Thoracic aorta (tissue), 2 donors: Measurements from ENCODE around the gene TM4SF1. TPM values are rescaled to one million over a fixed set of nuclear protein-coding genes. Genes with fewer than 3 reads are reported as not detected.

ENCODE experiments used
- ATAC-seq: fragments of 150-250 bp; one replicate; pipeline ENCODE4 v1.8.0; 2017; ENCODE audit warnings: low read depth; ENCODE audit not compliant: insufficient number of reproducible peaks, low FRiP score
- DNase-seq: peaks from one replicate; pipeline ENCODE4 v3.0.0-alpha.2; 2020; ENCODE audit warnings: low spot score
- H3K27ac ChIP-seq, 2 donors: fragments of 200-600 bp; sonication (generic); 1 replicate in 1 of 2; 2 replicates in 1 of 2; pipeline ENCODE4 v1.5.1; 2016; ENCODE audit warnings: mild to moderate bottlenecking in 2 of 2, moderate library complexity in 2 of 2
- H3K27me3 ChIP-seq: fragments of 200-600 bp; sonication (generic); replicated peaks from 2 replicates; pipeline ENCODE4 v1.6.0; 2016; ENCODE audit warnings: mild to moderate bottlenecking; ENCODE audit not compliant: insufficient read depth
- H3K36me3 ChIP-seq: fragments of 200-600 bp; sonication (generic); one replicate; pipeline ENCODE4 v1.5.1; 2016
- H3K4me1 ChIP-seq, 2 donors: fragments of 200-600 bp; sonication (generic); 1 replicate in 1 of 2; 2 replicates in 1 of 2; pipeline versions ENCODE4 v1.5.1 to v1.6.0; 2016; ENCODE audit warnings: low read depth in 2 of 2, mild to moderate bottlenecking in 1 of 2; ENCODE audit not compliant: control insufficient read depth in 1 of 2
- H3K4me3 ChIP-seq: fragments of 200-600 bp; sonication (generic); 2 replicates; pipeline ENCODE4 v1.5.1; 2016; ENCODE audit warnings: mild to moderate bottlenecking
- H3K9me3 ChIP-seq: fragments of 200-600 bp; sonication (generic); 2 replicates; pipeline ENCODE4 v1.5.1; 2016
- total RNA-seq, 2 donors: library from RNA; depleted of rRNA; stranded (reverse); fragments of >200 nt; gene quantifications; one replicate each; pipeline versions ENCODE4 v1.1.0 to v1.2.3, GENCODE V29; 2016
- TF ChIP-seq, protein P1 (sequence below): fragments of 200-600 bp; sonication (generic); IDR thresholded peaks from one replicate; pipeline ENCODE4 v1.5.1; 2019; ENCODE audit warnings: antibody characterized with exemption

TM4SF1 gene
- total RNA-seq, 2 donors from 2014 or later = 227 to 342 TPM

DNA sequence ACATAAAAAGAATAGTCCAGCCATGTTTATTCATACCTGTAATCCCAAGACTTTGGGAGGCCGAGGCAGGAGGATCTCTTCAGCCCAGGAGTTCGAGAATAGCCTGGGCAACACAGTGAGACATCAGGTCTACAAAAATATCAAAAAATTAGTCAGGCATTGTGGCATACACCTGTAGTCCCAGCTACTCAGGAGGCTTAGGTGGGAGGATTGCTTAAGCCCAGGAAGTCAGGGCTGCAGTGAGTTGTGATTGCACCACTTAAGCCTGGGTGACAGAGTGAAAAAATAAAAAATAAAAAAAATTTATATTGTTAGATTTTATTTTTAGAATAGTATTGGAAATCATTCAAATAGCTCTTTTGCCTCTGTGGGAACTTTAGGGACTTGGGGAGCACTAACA is 12.8 kb upstream of the TM4SF1 start:
- ATAC-seq (no peak), DNase-seq (no peak)

DNA sequence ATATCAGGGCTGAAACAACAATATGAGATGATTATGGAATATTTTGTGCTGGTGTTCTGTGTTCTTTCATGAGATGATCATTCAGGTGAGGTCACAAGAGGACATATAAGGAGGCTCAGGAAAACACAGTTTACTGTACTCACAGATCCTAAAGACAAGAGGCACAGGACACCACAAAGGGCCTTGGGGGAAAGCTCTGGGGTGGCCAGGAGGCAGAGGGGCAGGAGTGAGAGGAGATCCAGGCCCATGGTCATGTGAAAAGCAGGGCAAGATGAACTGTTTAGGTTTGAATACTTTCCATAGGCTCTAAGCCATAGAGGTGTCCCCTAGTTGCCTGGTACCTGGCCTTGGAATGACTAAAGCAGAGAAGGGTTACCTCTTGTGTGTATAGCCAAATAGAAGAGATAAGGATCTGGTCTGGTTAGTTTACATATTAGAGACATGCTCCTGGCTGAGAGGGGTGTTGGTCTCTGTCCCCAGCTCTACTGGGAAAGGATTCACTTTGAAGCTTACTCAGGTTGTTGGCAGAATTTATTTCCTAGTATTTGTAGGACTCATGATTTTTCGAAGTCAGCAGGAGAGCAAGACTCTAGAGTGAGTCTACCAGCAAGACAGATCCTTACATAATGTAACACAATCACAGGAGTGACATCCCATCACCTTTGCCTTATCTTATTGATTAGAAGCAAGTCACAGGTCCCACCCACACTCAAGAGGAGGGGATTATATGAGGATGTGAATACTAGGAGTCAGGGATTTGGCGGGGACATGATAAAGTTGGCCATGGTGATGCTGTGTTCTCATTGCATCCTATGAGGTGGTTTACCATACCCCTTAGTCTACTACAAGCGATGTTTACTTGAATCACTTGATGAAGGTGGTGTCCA is 11.3 kb upstream of the TM4SF1 start:
- TF ChIP-seq, protein P1, sequence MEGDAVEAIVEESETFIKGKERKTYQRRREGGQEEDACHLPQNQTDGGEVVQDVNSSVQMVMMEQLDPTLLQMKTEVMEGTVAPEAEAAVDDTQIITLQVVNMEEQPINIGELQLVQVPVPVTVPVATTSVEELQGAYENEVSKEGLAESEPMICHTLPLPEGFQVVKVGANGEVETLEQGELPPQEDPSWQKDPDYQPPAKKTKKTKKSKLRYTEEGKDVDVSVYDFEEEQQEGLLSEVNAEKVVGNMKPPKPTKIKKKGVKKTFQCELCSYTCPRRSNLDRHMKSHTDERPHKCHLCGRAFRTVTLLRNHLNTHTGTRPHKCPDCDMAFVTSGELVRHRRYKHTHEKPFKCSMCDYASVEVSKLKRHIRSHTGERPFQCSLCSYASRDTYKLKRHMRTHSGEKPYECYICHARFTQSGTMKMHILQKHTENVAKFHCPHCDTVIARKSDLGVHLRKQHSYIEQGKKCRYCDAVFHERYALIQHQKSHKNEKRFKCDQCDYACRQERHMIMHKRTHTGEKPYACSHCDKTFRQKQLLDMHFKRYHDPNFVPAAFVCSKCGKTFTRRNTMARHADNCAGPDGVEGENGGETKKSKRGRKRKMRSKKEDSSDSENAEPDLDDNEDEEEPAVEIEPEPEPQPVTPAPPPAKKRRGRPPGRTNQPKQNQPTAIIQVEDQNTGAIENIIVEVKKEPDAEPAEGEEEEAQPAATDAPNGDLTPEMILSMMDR = no peak
- no peaks in the 10 kb centered on the region for H3K27me3 ChIP-seq
- H3K36me3 ChIP-seq = no peaks in the 10 kb centered on the region
- H3K4me1 ChIP-seq = peaks cover 13 to 35% of the 10 kb centered on the region in 2 donors
- DNase-seq = no peak
- H3K4me3 ChIP-seq = no peak overlapping the region
- no peak overlapping the region for H3K27ac ChIP-seq
- ATAC-seq = no peak
- no peaks in the 10 kb centered on the region for H3K9me3 ChIP-seq

More for the DNA sequence above, 12.8 kb upstream of the TM4SF1 start:
- H3K9me3 ChIP-seq = no peaks in the 10 kb centered on the region
- peaks cover 21 to 40% of the 10 kb centered on the region in 2 donors for H3K4me1 ChIP-seq
- TF ChIP-seq, protein P1 = no peak
- H3K27ac ChIP-seq = no peak overlapping the region
- no peak overlapping the region for H3K4me3 ChIP-seq
- H3K36me3 ChIP-seq = no peaks in the 10 kb centered on the region
- no peaks in the 10 kb centered on the region for H3K27me3 ChIP-seq

- H3K36me3 ChIP-seq = no peaks in the 10 kb centered on the region
- no peaks in the 10 kb centered on the region for H3K27me3 ChIP-seq
- no peak overlapping the region for H3K27ac ChIP-seq
- no peak for DNase-seq
- H3K4me1 ChIP-seq = peaks cover 13 to 31% of the 10 kb centered on the region in 2 donors
- no peaks in the 10 kb centered on the region for H3K9me3 ChIP-seq
- TF ChIP-seq, protein P1 = no peak
- ATAC-seq = no peak
- H3K4me3 ChIP-seq = no peak overlapping the region
Measured at GRCh38 chr3:149388001-149388440, 10.6 kb upstream of the TM4SF1 start.

DNA sequence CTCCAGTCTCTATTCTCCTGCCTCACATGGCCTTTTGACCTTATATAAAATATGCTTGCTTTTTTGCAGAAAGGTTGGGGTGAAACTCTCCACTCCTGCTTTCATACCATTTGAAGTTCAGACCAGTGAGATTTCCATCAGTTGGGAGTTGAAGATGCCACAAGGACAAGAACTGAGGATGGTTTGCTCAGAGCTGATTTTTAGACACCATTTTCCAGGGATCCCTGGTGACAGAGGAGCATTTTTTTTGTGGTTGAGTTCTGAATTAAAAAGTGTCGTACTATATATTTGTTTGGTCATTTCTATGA is 8.8 kb upstream of the TM4SF1 start:
- peaks cover 13 to 46% of the 10 kb centered on the region in 2 donors for H3K4me1 ChIP-seq
- H3K27ac ChIP-seq = peak overlapping the region in 1 of 2 donors; percentile 64
- ATAC-seq = no peak
- H3K36me3 ChIP-seq = no peaks in the 10 kb centered on the region
- no peaks in the 10 kb centered on the region for H3K27me3 ChIP-seq
- TF ChIP-seq, protein P1 = no peak
- H3K9me3 ChIP-seq = no peaks in the 10 kb centered on the region
- no peak overlapping the region for H3K4me3 ChIP-seq
- no peak for DNase-seq

DNA sequence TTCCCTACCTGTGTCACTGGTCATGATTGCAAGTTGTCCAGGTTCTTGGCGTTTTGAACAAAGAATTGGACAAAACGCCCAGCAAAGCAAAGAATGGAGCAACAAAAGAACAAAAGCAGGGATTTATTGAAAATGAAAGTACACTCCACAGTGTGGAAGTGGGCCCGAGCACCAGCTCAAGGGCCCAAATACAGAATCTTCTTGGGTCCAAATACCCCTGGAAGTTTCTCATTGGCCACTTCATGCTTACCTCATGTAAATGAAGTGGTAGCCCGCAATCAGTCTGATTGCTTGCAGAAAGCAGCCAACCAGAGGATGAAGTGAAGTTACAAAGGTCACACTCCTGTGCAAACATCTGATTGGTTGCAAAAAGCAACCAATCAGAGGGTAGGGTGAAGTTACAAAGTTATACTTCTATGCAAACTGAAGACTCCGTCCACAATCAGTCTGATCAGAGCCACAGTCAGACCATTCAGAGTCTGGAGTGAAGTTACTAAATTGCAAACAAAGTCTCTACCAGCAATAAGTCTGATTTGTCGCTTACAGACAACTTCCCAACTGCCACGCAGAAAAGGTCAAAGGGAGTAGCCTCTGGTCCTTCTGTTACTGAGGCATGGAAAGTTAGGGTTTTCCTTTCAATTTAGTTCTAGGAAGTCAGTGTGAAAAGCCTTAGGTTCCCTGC is 8.3 kb upstream of the TM4SF1 start:
- Histone ChIP-seq H3K4me3 (no peak overlapping the region), H3K36me3 (no peaks in the 10 kb centered on the region), H3K27ac (peak overlapping the region in 1 of 2 donors; percentile 64), H3K4me1 (peaks cover 13 to 46% of the 10 kb centered on the region in 2 donors), H3K27me3 (no peaks in the 10 kb centered on the region), H3K9me3 (no peaks in the 10 kb centered on the region)
- ATAC-seq (no peak), DNase-seq (no peak)
- TF ChIP-seq, protein P1 = no peak
